GM18907 (cell line): Measurements from ENCODE around the gene HIGD1A.

Experiments
- ATAC-seq: cut with Tn5 transposase; IDR thresholded peaks from one replicate; pipeline ENCODE4 v1.9.1; 2021; ENCODE audit warnings: mild to moderate bottlenecking, moderate library complexity; ENCODE audit not compliant: unreplicated experiment

Gene HIGD1A

DNA sequence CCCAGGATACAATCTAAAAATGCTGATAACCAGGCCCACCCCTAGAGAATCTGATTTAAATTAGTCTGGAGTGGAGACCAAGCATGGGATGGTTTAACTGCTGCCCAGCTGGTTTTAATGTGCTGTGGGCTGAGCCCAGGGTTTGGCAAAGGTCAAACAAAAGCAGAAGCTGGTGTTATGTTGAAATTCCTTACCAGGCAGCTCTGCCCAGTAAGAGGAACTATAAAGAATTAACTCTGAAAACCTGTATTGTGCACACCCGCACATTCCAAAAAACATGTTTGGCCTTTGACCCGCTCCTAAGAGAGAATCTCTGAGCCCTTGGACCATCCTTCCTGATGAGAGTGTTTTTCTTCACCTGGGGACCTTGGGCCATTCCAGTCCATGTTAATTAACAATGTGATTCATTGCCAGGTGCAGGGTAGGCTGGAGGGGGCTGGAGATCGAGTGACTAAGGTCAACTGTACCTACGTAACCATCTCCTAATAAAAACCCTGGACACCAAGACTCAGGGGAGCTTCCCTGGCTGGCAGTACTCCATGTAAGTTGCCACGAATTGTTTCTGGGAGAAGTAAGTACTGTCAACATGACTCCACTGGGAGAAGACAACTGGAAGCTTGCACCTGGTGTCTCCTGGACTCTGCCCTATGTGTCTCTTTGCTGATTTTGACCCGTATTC is 42.1 kb downstream of the HIGD1A start:
- no peak for ATAC-seq

DNA sequence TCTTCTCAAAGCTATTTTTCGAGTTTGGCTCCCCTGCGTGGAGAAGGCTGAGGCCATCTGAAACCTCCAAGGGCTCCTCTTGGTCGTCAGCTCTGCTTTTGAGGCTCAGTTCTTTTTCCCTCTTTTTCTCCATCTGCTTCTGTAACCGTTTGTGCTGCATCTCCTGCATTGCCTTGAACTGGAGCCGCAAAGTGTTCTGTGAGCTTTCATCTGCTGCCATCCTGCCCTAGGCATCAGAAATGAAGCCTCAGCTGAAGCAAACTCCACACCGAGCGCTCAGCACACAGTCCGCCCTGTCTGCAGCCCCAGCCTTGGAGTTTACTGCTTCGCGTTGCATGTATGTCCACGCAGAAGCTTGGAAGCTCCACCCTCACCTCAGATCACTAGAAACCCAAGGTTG is 46.2 kb downstream of the HIGD1A start:
- no peak for ATAC-seq

DNA sequence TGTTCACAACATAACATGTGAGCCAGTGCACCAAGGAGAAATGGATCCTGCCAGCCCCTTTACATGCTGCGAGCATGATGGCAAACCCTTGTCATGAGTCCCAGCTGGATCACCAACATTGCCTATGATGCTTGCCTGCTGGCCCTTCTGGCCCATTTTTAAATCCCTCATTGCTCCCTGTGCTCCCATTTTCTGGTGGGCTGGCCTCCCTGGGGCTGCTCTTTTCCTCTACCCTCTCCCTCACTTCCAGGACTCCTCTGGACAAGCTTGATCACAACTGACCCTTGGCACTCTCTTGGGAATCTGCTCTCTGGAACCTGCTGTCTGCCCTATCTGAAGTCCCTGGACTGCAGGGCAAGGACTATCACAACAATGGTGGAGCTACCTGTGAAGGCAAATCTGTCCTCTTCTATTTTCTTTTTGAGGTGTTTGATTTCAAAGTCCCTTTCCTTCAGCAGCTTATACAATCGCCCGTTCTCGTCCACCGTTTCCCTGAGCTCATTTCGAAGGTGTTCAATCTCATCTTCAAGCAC is 47.5 kb downstream of the HIGD1A start:
- no peak for ATAC-seq

DNA sequence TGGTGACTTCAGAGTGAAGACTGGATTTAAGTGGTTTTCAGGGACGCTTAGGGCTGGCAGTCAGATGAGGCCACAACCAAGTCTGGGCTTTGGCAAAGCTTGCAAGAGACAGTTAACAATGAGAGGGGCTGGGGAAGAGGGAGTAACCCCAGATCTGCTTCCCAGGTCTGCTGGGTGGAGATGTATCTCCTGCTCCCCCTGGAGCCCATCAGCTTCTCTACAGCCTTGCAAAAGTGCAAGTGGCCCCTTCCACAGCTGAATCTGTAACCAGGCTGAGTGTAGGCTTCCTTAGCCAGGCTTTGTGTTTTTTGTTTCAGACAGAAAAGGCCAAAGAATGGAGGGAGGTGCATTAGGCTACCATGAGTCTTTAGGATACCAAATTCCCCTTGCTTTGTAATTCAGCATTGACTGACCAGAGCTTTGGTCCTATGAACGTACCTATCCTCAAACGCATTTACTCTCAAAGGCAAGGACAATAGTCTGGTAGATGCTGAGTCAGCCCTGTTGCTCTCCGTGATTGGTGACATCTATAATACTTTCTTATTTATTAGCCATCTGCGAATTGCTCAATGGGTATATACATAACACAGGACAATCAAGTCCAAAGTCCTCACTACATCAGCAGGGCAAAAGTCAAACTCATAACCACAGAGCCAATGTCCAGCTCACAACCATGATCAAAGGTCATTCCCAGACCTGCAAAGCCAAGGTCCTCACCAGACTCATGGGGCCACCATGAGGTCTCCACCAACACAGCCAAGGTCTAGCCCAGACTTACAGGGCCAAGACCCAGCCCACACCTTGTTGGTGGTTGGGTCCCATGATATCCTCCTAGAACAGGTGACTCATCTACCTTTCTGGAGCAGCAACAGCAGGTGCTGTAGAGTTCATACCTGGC is 48.4 kb downstream of the HIGD1A start:
- ATAC-seq = no peak

DNA sequence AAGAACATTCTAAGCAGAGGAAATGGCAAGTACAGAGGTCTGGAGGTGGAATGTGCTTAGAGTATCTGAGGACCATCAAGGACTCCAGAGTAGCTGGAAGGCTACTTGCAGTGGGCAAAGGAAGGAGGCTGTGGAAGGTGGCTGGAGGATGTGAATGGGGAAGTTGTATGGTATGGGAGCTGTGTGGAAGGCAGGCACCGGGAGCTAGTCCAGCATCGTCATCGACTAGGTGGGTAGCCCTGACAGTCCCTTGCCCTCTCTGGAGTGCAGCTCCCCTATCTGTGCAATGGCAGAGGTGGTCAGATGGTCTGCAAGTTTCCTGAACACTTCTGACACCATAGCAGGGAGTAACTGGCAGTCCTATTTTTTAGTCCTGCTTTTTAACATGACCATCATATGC is 50.5 kb downstream of the HIGD1A start:
- no peak for ATAC-seq

DNA sequence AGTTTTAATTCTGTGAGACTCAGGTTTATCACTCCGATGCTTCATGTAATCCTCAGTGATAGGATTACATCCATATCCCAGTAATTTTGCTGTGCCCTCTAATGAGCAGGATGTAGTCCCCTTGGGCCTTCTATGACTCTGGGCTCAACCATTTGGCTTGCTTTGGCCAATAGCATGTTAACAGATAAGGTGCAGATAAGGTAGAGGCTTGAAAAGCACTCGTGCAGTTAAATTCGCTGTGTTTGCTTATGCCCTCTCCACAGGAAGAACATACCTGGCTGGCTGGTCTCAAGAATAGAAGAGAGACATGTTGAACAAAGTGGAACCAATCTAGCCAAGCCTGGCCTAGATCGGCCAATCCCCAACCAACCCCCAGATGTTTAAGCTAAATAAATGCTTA is 51.3 kb downstream of the HIGD1A start:
- no peak for ATAC-seq

DNA sequence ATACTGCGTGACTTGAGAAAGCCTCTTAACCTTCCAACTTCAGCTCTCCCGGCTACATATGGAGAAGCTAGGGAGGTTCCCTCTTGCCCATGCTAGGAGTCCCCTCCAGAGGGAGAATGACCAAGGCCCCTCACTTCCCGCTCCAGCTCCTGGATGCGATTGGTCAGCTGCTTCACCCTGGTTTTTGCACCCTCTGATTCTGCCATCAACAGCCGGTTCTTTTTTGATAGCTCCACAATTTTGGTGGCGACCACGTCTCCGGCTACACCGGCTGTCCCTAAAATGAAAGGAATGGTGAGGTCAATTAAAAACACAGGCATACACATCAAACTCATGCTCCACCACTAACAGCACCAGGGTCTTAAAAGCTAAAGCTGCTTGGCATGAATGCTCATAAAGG is 51.8 kb downstream of the HIGD1A start:
- no peak for ATAC-seq

DNA sequence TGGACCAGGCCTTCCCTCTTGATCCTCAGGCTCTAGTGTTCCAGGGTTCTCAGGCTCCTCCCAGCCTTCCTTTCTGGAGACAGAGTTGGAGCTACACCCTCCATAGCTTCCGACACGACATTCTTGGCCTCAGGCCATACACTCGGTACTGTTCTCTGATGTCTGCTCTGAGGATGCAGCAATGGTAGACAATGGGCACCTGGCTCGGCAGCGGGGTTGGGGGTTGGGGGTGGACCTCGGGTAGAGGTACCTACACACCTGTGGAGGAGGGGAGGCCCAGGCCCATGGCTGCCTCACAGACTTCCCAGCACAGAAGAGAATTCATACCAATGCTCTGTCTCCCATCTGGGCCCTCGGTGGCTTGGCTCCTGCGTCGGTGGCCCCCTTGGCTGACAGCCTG is 52.7 kb downstream of the HIGD1A start:
- ATAC-seq = no peak

DNA sequence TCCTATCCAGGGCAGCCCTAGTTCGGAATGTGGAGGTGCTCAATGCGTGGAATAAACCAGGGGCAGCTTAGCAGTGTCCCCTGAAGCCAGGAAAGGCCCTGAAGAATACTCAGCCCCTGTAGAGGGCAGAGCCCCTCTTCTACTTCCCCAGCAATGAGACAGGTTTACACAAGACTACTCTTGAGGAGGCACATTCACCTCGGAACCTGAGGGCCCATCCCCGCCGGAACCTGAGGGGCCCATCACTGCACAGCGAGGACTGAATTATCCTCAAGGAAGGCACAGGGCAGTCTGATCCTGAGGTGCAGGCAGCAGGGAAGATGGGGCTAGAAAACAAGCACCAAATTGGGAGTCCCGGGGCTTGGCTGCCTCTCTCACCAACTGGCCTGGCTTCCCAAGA is 53.5 kb downstream of the HIGD1A start:
- ATAC-seq = no peak

DNA sequence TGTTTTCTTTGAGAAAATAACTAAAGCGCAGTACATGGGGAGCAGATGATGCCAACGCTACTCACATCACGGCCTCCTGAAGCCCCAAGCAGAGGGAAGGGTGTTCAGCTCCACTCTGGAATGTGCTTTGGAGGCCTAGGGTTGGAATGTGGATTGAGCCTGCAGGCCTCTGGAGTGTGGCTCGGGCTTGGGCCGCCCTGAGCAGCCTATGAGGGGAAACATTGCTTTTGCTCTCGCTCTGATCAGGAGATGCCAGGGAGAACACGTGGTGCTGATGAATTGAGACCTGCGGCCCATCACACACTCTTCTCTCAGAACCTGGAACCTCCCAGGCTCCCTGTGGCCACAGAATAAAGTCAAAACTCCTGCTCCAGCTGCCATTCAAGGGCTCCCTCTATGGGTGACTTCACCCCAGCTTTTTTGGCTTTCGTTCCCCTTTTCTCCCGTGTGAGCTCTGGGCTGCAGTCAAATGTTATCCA is 54.5 kb downstream of the HIGD1A start:
- no peak for ATAC-seq

DNA sequence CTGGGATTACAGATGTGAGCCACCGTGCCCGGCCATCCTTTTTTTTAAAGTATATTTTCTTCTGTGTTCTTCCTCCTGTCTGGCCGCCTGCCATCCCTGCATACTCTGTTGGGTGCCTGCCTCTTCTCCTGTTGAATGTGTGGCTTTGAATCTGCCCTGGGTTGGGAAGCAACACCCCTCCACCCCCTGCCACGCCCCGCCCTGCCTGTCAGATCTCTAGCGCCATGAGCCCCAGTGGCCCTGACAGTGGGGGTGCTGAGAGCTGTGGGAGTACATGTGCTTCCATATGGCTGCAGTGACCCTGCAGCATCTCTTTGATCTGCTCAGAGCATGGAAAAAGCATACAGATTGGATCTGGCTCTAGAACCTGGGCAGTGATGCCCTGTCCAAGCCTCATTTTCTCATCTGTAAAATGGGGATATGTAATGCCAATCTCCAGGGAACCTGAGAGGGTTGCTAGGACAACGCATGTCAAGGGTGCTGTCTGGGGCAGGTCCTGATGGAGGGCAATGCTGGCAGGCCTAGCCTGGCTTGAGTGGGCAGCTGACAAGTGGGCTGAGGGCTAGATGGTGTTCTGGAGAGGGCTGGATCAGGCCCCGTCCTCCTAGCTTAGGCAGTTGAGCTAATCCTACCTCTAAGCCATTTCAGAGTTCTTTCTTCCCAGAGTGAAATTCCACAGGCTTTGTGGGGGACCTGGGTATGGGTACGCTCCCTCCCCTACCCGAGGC is 55.1 kb downstream of the HIGD1A start:
- ATAC-seq = no peak

DNA sequence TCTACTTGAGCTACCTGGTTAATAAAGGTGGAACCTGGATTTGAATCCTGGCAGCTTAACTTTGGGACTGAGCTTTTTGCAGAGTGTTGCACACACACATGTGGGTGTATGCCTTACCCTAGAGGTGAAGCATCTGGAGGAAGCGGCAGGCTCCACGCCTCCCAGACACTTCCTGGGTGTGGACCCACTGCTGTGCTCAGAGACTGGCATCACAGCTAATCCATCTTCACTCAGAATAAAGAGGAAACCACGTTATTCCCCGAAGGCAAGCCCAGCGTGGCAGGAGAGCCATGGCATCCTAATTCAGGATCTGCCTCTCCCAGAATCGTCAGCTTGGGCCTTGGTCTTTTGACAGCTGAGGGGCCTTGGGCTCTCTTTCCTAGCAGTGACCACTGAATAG is 56.7 kb downstream of the HIGD1A start:
- ATAC-seq = no peak

DNA sequence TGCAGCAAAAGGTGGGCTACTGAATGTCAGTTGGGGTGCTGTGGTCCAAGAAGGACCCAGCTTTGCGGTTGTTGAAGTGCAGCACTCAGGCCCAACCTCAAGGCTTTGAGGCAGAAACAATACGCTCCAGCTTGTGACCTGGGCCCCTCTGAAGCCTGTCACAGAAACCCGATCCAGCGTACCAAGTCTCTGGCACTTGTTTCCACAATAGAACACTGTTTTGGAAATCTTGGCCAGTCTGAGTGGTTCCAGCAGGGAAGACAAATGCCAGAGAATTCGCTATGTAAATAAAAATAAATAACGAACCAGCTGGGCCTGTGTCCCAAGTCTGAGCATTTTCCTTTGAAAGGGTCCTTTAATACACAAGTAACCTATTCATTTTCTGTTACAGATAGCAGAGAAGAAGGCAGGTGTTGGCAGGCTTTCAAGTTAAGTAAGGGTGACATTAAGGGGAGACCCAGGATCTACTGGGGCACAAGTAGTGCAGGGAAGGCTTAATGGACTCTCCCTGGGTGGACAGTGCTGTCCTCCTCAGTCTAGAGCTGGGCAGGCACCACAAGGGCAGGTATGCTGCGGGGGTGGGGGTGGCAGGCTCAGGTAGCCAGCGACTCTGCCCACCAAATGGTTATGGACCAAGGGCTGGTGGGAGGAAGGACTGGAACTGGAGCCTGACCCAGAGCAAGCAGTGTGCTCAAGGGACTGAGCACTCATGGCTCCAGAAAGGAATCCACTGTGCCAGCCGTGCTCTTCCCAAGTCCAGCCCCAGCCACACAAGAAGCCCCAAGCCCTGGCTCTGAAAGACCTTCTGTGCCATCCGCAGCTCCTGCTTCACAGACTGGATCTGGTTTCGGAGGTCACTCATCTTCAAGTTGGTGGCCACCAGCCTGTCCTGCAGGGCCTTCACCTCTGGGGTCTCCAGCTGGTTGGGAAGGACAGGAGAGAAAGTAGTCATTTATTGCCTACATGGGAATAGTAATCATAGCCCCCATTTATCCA is 57.5 kb downstream of the HIGD1A start:
- no peak for ATAC-seq

DNA sequence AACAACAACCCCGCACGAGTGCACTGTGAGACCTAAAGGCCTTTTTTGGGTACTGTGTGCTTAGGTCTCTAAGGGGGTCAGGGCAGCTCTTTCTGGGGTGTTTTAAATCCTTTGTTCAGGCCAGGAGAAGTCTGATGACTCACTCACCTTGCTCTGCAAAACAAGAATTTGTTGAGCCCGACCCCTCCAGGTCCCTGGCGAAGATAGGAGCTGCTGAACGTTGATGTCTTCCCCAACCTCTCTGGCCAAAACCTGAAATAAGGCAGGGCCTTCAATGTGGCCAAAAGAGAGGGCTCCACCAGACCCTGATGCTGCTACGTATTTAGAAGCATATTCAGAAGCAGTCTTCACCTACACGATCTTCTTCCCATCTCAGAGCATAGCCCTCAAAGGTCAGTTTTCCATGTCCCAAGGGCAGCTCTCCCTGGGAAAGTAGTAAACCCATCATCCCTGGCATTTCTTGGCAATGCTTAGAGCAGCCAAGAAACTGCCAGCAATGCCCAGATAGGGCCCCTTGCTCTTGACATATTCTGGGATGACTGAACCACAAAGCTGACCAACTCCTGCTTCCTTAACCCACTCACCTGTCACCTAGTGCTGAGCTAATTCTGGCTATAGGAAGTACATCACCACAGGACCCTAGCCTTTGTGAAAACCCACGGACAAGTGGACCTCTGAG is 58.4 kb downstream of the HIGD1A start:
- ATAC-seq = no peak

DNA sequence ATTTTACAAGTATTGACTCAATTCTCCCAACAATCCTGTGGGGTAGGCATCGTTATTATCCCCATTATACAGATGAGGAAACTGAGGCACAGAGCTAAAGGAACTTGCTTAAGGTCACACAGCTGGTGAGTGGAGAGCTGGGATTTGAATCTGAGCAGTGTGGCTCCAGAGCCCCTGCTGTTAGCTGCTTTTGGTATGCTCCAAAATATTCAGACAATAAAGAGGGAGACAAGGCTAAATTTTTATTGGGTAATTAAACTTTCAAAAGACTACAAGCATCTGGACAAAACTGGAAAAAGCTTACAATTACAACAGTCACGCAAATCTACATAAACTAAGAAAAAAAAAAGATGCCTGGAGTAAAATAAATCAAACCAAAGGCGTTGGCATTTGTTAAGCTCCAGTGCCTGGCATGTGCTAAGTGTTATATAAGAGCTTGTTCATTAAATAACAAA is 59.0 kb downstream of the HIGD1A start:
- ATAC-seq = no peak

DNA sequence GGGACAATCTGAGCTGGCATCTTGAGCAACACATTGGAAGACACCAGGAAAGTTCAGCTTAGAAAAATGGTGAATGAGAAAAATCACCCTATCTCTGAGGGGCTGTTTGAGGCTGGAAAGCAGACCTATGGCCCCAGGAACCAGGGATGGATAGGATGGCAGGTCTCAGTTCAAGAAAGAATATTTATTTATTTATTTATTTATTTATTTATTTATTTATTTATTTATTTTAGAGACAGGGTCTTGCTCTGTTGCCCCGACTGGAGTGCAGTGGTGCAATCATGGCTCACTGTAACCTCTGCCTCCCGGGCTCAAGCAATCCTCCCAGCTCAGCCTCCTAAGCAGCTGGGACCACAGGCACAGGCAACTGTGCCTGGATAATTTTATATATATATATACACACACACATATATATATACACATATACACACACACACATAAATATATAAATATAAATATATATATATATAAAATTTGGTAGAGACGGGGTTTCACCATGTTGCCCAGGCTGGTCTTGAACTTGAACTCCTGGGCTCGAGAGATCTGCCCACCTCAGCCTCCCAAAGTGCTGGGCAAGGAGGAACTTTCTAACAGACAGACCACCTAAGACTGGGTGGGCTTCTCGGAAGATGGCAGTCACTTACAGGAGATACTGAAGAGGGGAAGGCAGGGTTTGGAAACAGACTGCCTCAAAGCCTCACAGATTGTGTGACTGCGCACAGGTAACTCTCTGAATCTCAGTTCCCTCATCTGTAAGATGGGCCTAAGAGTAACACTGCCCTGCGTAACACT is 60.9 kb downstream of the HIGD1A start:
- ATAC-seq = no peak

DNA sequence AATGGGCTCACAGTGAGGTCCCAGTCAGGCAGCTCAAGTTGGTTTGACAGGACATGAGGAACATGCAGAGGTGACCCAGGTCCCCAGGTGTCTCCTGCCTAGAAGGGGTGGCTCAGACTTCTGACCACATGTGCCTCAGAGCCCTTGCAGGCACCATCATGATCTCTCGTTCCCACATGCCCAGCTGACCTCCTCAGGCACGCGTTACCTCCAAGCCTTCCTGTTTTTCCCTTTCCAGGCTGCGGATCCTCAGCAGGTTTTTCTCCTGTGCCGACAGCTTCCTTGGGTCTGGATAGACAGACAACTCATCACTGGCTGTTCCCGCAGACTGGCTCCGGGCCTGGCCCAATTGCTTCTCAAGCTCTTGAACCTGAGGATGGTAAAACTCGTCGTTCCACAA is 61.6 kb downstream of the HIGD1A start:
- ATAC-seq = no peak

DNA sequence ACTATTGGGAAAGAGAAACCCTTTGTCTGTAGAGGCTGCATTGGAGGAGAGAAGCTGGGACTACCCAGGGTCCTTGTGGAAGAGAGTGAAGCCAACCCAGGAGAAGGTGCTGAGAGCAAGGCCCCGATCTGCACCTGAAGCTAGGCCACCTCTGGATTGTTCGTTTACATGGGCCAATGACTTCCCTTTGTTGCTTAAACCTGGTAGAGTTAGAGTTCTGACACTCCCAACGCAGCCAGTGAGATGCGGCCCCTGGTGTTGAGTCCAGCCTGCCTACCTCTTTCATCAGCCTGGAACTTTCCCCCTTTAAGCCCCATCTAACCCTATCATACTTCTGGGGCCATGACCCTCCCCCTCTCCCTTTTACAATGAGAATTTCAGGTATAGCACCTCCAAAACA is 62.0 kb downstream of the HIGD1A start:
- no peak for ATAC-seq

DNA sequence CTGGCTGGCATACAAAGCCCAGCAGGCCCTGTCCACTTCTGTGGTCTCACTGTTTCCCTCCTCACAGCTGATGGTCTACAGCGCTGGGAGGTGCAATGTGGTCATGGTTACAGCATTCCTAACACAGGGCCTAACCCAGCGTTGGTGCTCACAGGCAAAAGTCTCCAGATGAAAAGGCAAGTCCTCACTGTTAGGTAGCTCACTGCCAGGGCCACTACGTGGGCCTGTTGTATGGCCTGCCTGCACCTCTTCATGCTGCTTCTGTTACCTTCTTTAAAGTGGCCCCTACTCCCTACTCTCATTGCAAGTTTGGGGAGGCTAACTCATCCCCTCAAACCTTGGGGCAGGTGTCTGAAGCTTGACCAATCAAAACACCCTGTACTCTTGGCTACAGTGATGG is 62.5 kb downstream of the HIGD1A start:
- ATAC-seq = no peak
